Astrocyte (in vitro differentiated cells and primary cell): ENCODE data around the gene GPATCH1.

Experiments
- CTCF ChIP-seq: IDR thresholded peaks from 2 replicates; pipeline ENCODE4 v1.5.1; 2011; ENCODE audit warnings: low read depth, mild to moderate bottlenecking, inconsistent platforms, low read length, moderate library complexity; ENCODE audit not compliant: insufficient read depth
- EZH2 ChIP-seq: IDR thresholded peaks from 2 replicates; pipeline ENCODE4 v1.6.1; 2012; ENCODE audit warnings: mild to moderate bottlenecking, low read length, inconsistent platforms; ENCODE audit not compliant: insufficient read depth

DNA sequence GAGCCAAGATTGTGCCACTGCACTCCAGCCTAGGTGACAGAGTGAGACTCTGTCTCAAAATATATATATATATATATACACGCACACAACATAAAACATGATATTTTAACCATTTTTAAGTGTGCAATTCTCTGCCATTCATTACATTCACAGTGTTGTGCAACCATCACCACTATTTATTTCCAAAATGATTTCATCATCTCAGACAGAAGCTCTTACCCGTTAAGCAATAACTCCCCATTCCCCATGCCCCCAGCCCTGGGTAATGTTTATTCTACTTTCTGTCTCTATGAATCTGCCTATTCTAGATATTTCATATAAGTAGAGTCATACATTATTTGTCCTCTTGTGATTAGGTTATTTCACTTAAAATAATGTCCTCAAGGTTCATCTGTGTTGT, 71.2 kb downstream of the GPATCH1 start:
- no peak for TF ChIP-seq CTCF
- TF ChIP-seq EZH2: no peak
